DMS 273 (cell line): ENCODE measurements around the gene PPAT.
A peak's percentile ranks its signal among the peaks of the same experiment; 100 is the strongest.
"Not testable (repeated sequence)": the region's sequence is repeated elsewhere in the genome, so short reads cannot be mapped to it uniquely, and the experiment has no call there.

ENCODE experiments used
- DNase-seq: peaks from one replicate; lab custom pipeline; 2025; ENCODE audit not compliant: unreplicated experiment; lab: John Stamatoyannopoulos, UW

Gene PPAT

GRCh38 chr4:56435140-56435926 is at the start of gene PPAT:
Gene PPAT (minus strand): TSS chr4:56435615. CDS start chr4:56435477, 138 bp downstream.
- peak; percentile 97 for DNase-seq

- no peak for DNase-seq
Observed at GRCh38 chr4:56480691-56481090, 45.3 kb upstream of the PPAT start.

GRCh38 chr4:56477192-56477702 is 41.8 kb upstream of the PPAT start:
- no peak for DNase-seq

GRCh38 chr4:56475917-56476316 is 40.5 kb upstream of the PPAT start:
- DNase-seq, result no peak

- no peak for DNase-seq
Observed at GRCh38 chr4:56469489-56470210, 34.2 kb upstream of the PPAT start.

GRCh38 chr4:56468097-56468422 is 32.6 kb upstream of the PPAT start:
- peak; percentile 68 for DNase-seq

GRCh38 chr4:56467284-56468096 is 32.1 kb upstream of the PPAT start, which contains the start of gene SRP72:
Gene SRP72 (plus strand): TSS chr4:56467617. CDS start chr4:56467636, 19 bp downstream.
- peak; percentile 91 for DNase-seq

- DNase-seq, result peak; percentile 37
Observed at GRCh38 chr4:56466910-56467283, 31.5 kb upstream of the PPAT start.

- DNase-seq, result peak; percentile 30
Observed at GRCh38 chr4:56466296-56466761, 30.9 kb upstream of the PPAT start.

GRCh38 chr4:56465599-56466295 is 30.3 kb upstream of the PPAT start:
- DNase-seq, result peak; percentile 61

GRCh38 chr4:56464581-56464980 is 29.2 kb upstream of the PPAT start:
- peak; percentile 28 for DNase-seq

- DNase-seq, result peak; percentile 12
Observed at GRCh38 chr4:56463711-56464110, 28.3 kb upstream of the PPAT start.

- DNase-seq, result peak; percentile 13
Observed at GRCh38 chr4:56462157-56462556, 26.7 kb upstream of the PPAT start.

- no peak for DNase-seq
Observed at GRCh38 chr4:56460085-56460484, 24.7 kb upstream of the PPAT start.

- DNase-seq, result no peak
Observed at GRCh38 chr4:56450342-56450741, 14.9 kb upstream of the PPAT start.

GRCh38 chr4:56449475-56449874 is 14.1 kb upstream of the PPAT start:
- not testable (repeated sequence) for DNase-seq

GRCh38 chr4:56448301-56448700 is 12.9 kb upstream of the PPAT start:
- DNase-seq, result no peak

GRCh38 chr4:56445699-56446098 is 10.3 kb upstream of the PPAT start:
- DNase-seq, result no peak

- no peak for DNase-seq
Observed at GRCh38 chr4:56444719-56445118, 9.3 kb upstream of the PPAT start.

- DNase-seq, result no peak
Observed at GRCh38 chr4:56440983-56441382, 5.6 kb upstream of the PPAT start.

- no peak for DNase-seq
Observed at GRCh38 chr4:56438766-56439165, 3.4 kb upstream of the PPAT start.
